Measurements from ENCODE around the gene FBXL16. TPM values are rescaled to one million over a fixed set of nuclear protein-coding genes. Genes with fewer than 3 reads are reported as not detected.

Gene FBXL16
- total RNA-seq, 4 donors from 2014 or later, result 0.48 to 0.75 (median 0.56) TPM; not detected in 1

GRCh38 chr16:647173-647902 lies 58.3 kb downstream of the FBXL16 start:
- TF ChIP-seq, protein P1, sequence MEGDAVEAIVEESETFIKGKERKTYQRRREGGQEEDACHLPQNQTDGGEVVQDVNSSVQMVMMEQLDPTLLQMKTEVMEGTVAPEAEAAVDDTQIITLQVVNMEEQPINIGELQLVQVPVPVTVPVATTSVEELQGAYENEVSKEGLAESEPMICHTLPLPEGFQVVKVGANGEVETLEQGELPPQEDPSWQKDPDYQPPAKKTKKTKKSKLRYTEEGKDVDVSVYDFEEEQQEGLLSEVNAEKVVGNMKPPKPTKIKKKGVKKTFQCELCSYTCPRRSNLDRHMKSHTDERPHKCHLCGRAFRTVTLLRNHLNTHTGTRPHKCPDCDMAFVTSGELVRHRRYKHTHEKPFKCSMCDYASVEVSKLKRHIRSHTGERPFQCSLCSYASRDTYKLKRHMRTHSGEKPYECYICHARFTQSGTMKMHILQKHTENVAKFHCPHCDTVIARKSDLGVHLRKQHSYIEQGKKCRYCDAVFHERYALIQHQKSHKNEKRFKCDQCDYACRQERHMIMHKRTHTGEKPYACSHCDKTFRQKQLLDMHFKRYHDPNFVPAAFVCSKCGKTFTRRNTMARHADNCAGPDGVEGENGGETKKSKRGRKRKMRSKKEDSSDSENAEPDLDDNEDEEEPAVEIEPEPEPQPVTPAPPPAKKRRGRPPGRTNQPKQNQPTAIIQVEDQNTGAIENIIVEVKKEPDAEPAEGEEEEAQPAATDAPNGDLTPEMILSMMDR (IDR thresholded peaks at IDR 0.05), result no peak
- ATAC-seq (ENCODE audit: low FRiP score) (no peak), DNase-seq (ENCODE audit: low spot score) (no peak)

DNA sequence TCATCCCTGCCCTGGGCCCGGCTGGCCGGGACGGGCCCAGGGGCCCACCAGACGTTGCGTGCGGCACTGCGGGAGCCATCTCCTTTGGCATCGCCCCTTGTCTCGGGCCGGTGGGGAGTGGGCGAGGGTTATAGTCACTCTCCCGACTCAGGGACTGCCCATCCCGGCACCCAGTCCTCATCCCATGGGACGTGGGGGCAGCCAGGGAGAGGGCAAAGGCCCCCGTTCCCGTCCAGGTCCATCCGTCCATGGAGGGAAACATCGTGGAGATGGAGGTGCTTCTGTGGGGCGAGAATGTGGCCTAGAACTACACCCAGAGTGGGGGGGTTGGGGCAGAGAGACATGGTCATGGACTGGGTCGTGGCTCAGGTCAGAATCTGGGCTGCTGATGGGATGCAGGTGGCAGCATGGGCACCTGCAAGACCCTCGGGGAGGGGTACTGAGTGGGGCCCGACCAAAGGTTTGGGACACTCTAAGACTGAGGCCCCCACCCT lies 58.9 kb downstream of the FBXL16 start:
- DNase-seq (ENCODE audit: low spot score), result no peak
- ATAC-seq (ENCODE audit: low FRiP score), result no peak
- TF ChIP-seq, protein P1 (IDR thresholded peaks at IDR 0.05), result no peak

- ATAC-seq (ENCODE audit: low FRiP score), result no peak
- DNase-seq (ENCODE audit: low spot score), result no peak
- TF ChIP-seq, protein P1 (IDR thresholded peaks at IDR 0.05), result no peak
Observed at GRCh38 chr16:645852-646678, 59.5 kb downstream of the FBXL16 start.

DNA sequence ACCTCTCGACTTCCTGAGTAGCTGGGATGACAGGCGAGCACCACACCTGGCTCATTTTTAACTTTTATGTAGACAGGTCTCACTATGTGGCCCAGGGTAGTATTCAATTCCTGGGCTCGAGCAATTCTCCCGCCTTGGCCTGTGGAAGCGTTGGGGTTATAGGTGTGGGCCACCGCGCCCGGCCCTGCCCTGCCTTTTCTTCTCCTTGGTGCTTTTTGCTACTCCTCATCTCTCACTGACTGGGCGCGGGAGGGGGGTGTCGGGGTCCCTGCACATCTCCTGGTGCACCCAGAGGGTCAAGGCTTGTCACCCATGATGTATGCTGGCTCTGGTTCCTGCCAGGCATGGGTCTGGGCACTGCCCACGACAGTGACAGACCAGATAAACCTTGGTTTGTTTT lies 61.0 kb downstream of the FBXL16 start:
- TF ChIP-seq, protein P1 (IDR thresholded peaks at IDR 0.05), result no peak
- ATAC-seq (ENCODE audit: low FRiP score) (no peak), DNase-seq (ENCODE audit: low spot score) (no peak)

DNA sequence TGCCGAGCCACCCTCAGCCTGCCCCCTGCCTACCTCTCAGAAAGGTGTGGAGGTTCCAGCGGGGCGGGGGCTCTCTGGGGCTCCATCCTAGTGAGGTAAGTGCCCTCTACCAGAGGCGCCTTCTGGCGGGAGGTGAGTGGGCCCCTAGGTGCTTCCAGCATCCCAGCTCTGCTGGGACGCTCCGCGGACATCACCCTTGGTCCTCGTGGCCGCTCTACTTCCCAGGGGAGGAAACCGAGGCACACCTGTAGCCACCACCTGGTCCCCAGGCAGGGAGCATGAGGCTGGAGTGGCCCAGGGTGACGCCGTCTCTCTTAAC lies 62.6 kb downstream of the FBXL16 start:
- DNase-seq (ENCODE audit: low spot score), result no peak
- ATAC-seq (ENCODE audit: low FRiP score), result no peak
- TF ChIP-seq, protein P1 (IDR thresholded peaks at IDR 0.05), result no peak

Other genes with a start within 250 kb of the FBXL16 start
- 10 to 100 TPM; 16.4 to 87.2 (median 22.0) TPM for gene CAPN15, start 178.1 kb downstream of the FBXL16 start, total RNA-seq
- under 1 TPM in 1 of 4 donors, not detected in 3; 0.19 TPM for gene PRR35, start 145.4 kb downstream of the FBXL16 start, total RNA-seq
- gene NHLRC4, start 138.8 kb downstream of the FBXL16 start, total RNA-seq, result 1 to 10 TPM in 3 of 4 donors, under 1 TPM in 1; 0.24 to 5.5 (median 1.2) TPM
- 10 to 100 TPM; 22.0 to 25.1 (median 23.8) TPM for gene PIGQ, start 135.8 kb downstream of the FBXL16 start, total RNA-seq
- gene RAB40C, start 115.7 kb downstream of the FBXL16 start, total RNA-seq, result 10 to 100 TPM; 11.6 to 20.6 (median 14.8) TPM
- under 1 TPM in 3 of 4 donors, not detected in 1; 0.19 to 0.63 (median 0.25) TPM for gene WFIKKN1, start 74.8 kb downstream of the FBXL16 start, total RNA-seq
- gene METTL26, start 69.5 kb downstream of the FBXL16 start, total RNA-seq, result 100 to 1,000 TPM in 3 of 4 donors, 10 to 100 TPM in 1; 75.7 to 155 (median 111) TPM
- 10 to 100 TPM; 33.3 to 54.7 (median 41.3) TPM for gene MCRIP2, start 64.0 kb downstream of the FBXL16 start, total RNA-seq
- 10 to 100 TPM in 3 of 4 donors, 1 to 10 TPM in 1; 7.0 to 25.1 (median 21.2) TPM for gene WDR90, start 56.4 kb downstream of the FBXL16 start, total RNA-seq
- gene RHOT2, start 37.7 kb downstream of the FBXL16 start, total RNA-seq, result 10 to 100 TPM; 38.8 to 86.9 (median 61.5) TPM
- gene RHBDL1, start 30.1 kb downstream of the FBXL16 start, total RNA-seq, result 1 to 10 TPM in 1 of 4 donors, under 1 TPM in 2, not detected in 1; 0.44 to 1.0 (median 0.96) TPM
- gene STUB1, start 25.4 kb downstream of the FBXL16 start, total RNA-seq, result 100 to 1,000 TPM; 119 to 161 (median 128) TPM
- gene JMJD8, start 21.5 kb downstream of the FBXL16 start, total RNA-seq, result 10 to 100 TPM; 65.8 to 79.6 (median 71.8) TPM
- 1 to 10 TPM; 6.7 to 8.7 (median 6.9) TPM for gene WDR24, start 15.4 kb downstream of the FBXL16 start, total RNA-seq
- gene METRN, start 9.3 kb upstream of the FBXL16 start, total RNA-seq, result 10 to 100 TPM; 13.6 to 31.2 (median 20.5) TPM
- gene ANTKMT, start 15.3 kb upstream of the FBXL16 start, total RNA-seq, result 10 to 100 TPM; 21.9 to 45.4 (median 36.2) TPM
- 1 to 10 TPM in 2 of 4 donors, under 1 TPM in 2; 0.72 to 2.4 (median 1.5) TPM for gene CCDC78, start 20.6 kb upstream of the FBXL16 start, total RNA-seq
- gene HAGHL, start 21.3 kb upstream of the FBXL16 start, total RNA-seq, result 1 to 10 TPM in 3 of 4 donors, under 1 TPM in 1; 0.79 to 7.3 (median 4.6) TPM
- 10 to 100 TPM; 17.6 to 26.8 (median 22.1) TPM for gene CIAO3, start 35.2 kb upstream of the FBXL16 start, total RNA-seq
- 100 to 1,000 TPM in 2 of 4 donors, 10 to 100 TPM in 1, 1 to 10 TPM in 1; 1.1 to 355 (median 129) TPM for gene MSLN, start 54.9 kb upstream of the FBXL16 start, total RNA-seq
- gene RPUSD1, start 82.6 kb upstream of the FBXL16 start, total RNA-seq, result 10 to 100 TPM in 3 of 4 donors, 1 to 10 TPM in 1; 9.6 to 20.9 (median 13.7) TPM
- 10 to 100 TPM in 1 of 4 donors, 1 to 10 TPM in 3; 2.8 to 10.7 (median 4.6) TPM for gene CHTF18, start 82.8 kb upstream of the FBXL16 start, total RNA-seq
- not detected for gene GNG13, start 94.9 kb upstream of the FBXL16 start, total RNA-seq